ENCODE data around the gene TMEM165. TPM values are rescaled to one million over a fixed set of nuclear protein-coding genes. Genes with fewer than 3 reads are reported as not detected.
"Not testable (repeated sequence)": the region's sequence is repeated elsewhere in the genome, so short reads cannot be mapped to it uniquely, and the experiment has no call there.

The TMEM165 gene
- 59.3 TPM for polyA plus RNA-seq
- long read RNA-seq, donor 1, transcript TMEM165-201 (6 exons, 1,928 nt), result major isoform, 10 of 10 reads
- long read RNA-seq, donor 1, partial matches to known transcripts, result 0 of 10 reads
- long read RNA-seq, donor 1, other reads (novel, unspliced or antisense), result 0 of 10 reads
- long read RNA-seq, donor 2, transcript TMEM165-201 (6 exons, 1,928 nt), result major isoform, 16 of 33 reads
- long read RNA-seq, donor 2, partial matches to known transcripts, result 16 of 33 reads
- long read RNA-seq, donor 2, other reads (novel, unspliced or antisense), result 0 of 33 reads
- long read RNA-seq, donor 3, transcript TMEM165-201 (6 exons, 1,928 nt), result major isoform, 33 of 86 reads
- long read RNA-seq, donor 3, partial matches to known transcripts, result 50 of 86 reads
- long read RNA-seq, donor 3, other reads (novel, unspliced or antisense), result 0 of 86 reads
- long read RNA-seq, donor 4, partial matches to known transcripts, result 0 of 1 reads
- long read RNA-seq, donor 4, other reads (novel, unspliced or antisense), result 0 of 1 reads
- long read RNA-seq, donor 5, transcript TMEM165-201 (6 exons, 1,928 nt), result major isoform, 13 of 13 reads
- long read RNA-seq, donor 5, partial matches to known transcripts, result 0 of 13 reads
- long read RNA-seq, donor 5, other reads (novel, unspliced or antisense), result 0 of 13 reads
- long read RNA-seq, donor 6, transcript TMEM165-201 (6 exons, 1,928 nt), result major isoform, 21 of 22 reads
- long read RNA-seq, donor 6, partial matches to known transcripts, result 0 of 22 reads
- long read RNA-seq, donor 6, other reads (novel, unspliced or antisense), result 0 of 22 reads
- long read RNA-seq, donor 7, transcript TMEM165-201 (6 exons, 1,928 nt), result major isoform, 10 of 22 reads
- long read RNA-seq, donor 7, partial matches to known transcripts, result 12 of 22 reads
- long read RNA-seq, donor 7, other reads (novel, unspliced or antisense), result 0 of 22 reads
- long read RNA-seq, donor 8, transcript TMEM165-201 (6 exons, 1,928 nt), result major isoform, 18 of 21 reads
- long read RNA-seq, donor 8, partial matches to known transcripts, result 0 of 21 reads
- long read RNA-seq, donor 8, other reads (novel, unspliced or antisense), result 0 of 21 reads
- long read RNA-seq, donor 9, transcript TMEM165-201 (6 exons, 1,928 nt), result major isoform, 17 of 21 reads
- long read RNA-seq, donor 9, partial matches to known transcripts, result 0 of 21 reads
- long read RNA-seq, donor 9, other reads (novel, unspliced or antisense), result 0 of 21 reads
- long read RNA-seq, donor 10, transcript TMEM165-201 (6 exons, 1,928 nt), result major isoform, 30 of 56 reads
- long read RNA-seq, donor 10, partial matches to known transcripts, result 23 of 56 reads
- long read RNA-seq, donor 10, other reads (novel, unspliced or antisense), result 0 of 56 reads
- long read RNA-seq, donor 11, transcript TMEM165-201 (6 exons, 1,928 nt), result major isoform, 16 of 17 reads
- long read RNA-seq, donor 11, partial matches to known transcripts, result 0 of 17 reads
- long read RNA-seq, donor 11, other reads (novel, unspliced or antisense), result 0 of 17 reads

DNA sequence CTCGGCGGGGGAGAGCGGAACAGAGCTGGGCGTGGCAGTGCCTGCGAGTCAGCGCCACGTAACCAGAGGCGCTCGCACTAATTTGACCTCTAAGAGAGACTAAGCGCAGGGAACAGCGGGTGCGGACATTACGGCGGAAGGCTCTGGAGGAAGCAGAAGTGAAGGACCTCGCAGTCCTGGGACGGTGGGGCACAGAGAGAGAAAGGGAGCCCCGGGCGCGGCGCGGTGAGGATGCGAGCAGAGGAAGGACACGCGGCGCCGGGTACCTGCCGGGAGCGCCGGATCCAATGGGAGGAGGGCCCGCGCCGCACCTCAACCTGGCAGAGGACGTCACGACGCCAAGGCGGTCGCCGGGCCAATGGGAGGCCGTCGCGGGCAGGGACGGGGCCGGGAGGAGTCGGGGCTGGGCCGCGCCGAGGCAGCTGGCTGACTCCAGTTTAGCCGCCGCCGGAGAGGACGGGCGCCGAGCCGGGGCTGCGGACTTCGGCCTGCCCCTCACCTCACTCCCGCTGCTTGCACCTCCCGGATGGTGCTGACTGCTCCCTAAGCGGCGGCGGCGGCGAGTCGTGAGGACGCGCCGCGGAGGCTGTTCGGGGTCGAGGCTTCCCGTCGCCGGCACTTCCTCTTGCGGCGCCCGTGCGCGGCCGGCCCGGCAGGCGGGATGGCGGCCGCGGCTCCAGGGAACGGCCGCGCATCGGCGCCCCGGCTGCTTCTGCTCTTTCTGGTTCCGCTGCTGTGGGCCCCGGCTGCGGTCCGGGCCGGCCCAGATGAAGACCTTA, at the start of gene TMEM165:
Gene TMEM165 (plus strand): TSS at position 429 of the 779 bp plus-strand sequence. CDS start 233 bp downstream, at position 662.
- Histone ChIP-seq H3K27ac (ENCODE audit: low read length) (peak within 1 kb of the TSS; percentile 90), H3K27me3 (ENCODE audit: control insufficient read depth, insufficient read depth, low read length) (no peaks in the 10 kb centered on the region), H3K36me3 (ENCODE audit: control insufficient read depth, insufficient read depth, low read length) (no peaks in the 10 kb centered on the region), H3K9me3 (ENCODE audit: control insufficient read depth, low read depth, low read length) (no peaks in the 10 kb centered on the region), H3K4me1 (ENCODE audit: control insufficient read depth, insufficient read depth, low read length) (peaks cover 20% of the 10 kb centered on the region), H3K4me3 (ENCODE audit: low read length) (peak within 1 kb of the TSS; percentile 59)
- WGBS (ENCODE audit: insufficient coverage, low lambda C conversion rate), result no CpG with 5 or more reads among the region's 95 CpGs
- DNase-seq, result peak; percentile 94 to 97

- no CpG with 5 or more reads among the region's 95 CpGs for WGBS (ENCODE audit: insufficient coverage, low lambda C conversion rate)
- H3K9me3 ChIP-seq (ENCODE audit: control insufficient read depth, low read depth, low read length), result no peaks in the 10 kb centered on the region
- no peaks in the 10 kb centered on the region for H3K36me3 ChIP-seq (ENCODE audit: control insufficient read depth, insufficient read depth, low read length)
- H3K4me3 ChIP-seq (ENCODE audit: low read length), result peak within 1 kb of the TSS; percentile 73
- peak; percentile 70 to 89 for DNase-seq
- H3K27me3 ChIP-seq (ENCODE audit: control insufficient read depth, insufficient read depth, low read length), result no peaks in the 10 kb centered on the region
- peak within 1 kb of the TSS; percentile 86 for H3K27ac ChIP-seq (ENCODE audit: low read length)
- no peaks in the 10 kb centered on the region for H3K4me1 ChIP-seq (ENCODE audit: control insufficient read depth, insufficient read depth, low read length)
Measured at GRCh38 chr4:55345980-55346850, 49.5 kb upstream of the TMEM165 start, which contains the start of gene SRD5A3. Gene SRD5A3, plus strand, starts transcription at chr4:55346242. Its CDS starts 95 bp downstream, at chr4:55346337.

DNA sequence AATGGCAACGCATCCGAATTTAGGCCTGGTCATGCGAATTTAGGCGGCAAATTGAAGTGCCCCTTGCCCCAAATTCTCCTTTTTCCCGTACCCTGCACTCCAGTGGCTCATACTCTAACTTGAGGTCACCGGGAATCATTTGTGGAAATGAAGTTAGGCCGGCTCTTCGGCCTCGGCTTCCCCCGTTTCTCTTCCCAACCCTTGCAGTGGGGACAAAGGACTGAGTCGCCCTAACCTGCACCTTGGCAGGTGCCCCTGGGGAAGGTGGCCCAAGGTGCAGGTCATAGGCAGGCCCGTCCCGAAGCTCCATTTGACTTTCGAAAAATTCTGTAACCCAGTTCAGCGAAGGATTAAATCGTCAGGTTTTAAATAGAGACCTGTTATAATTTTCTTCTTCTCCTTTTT, 48.9 kb upstream of the TMEM165 start:
- WGBS (ENCODE audit: insufficient coverage, low lambda C conversion rate), result no CpG with 5 or more reads among the region's 16 CpGs
- DNase-seq, result no peak

GRCh38 chr4:55347610-55348228, 48.0 kb upstream of the TMEM165 start:
- Histone ChIP-seq H3K9me3 (ENCODE audit: control insufficient read depth, low read depth, low read length) (no peaks in the 10 kb centered on the region), H3K4me1 (ENCODE audit: control insufficient read depth, insufficient read depth, low read length) (no peaks in the 10 kb centered on the region), H3K27me3 (ENCODE audit: control insufficient read depth, insufficient read depth, low read length) (no peaks in the 10 kb centered on the region), H3K36me3 (ENCODE audit: control insufficient read depth, insufficient read depth, low read length) (no peaks in the 10 kb centered on the region), H3K4me3 (ENCODE audit: low read length) (no peak overlapping the region), H3K27ac (ENCODE audit: low read length) (no peak overlapping the region)
- 100% methylated on average over 2 of the region's 3 CpGs for whole genome bisulfite sequencing (ENCODE audit: insufficient coverage, low lambda C conversion rate)
- DNase-seq, result peak in 1 of 2 donors; percentile 29

More for the DNA sequence above, 48.9 kb upstream of the TMEM165 start:
- no peaks in the 10 kb centered on the region for H3K36me3 ChIP-seq (ENCODE audit: control insufficient read depth, insufficient read depth, low read length)
- H3K4me3 ChIP-seq (ENCODE audit: low read length), result peak overlapping the region; percentile 73
- H3K27ac ChIP-seq (ENCODE audit: low read length), result peak overlapping the region; percentile 86
- H3K27me3 ChIP-seq (ENCODE audit: control insufficient read depth, insufficient read depth, low read length), result no peaks in the 10 kb centered on the region
- H3K4me1 ChIP-seq (ENCODE audit: control insufficient read depth, insufficient read depth, low read length), result no peaks in the 10 kb centered on the region
- no peaks in the 10 kb centered on the region for H3K9me3 ChIP-seq (ENCODE audit: control insufficient read depth, low read depth, low read length)

GRCh38 chr4:55348466-55348865, 47.3 kb upstream of the TMEM165 start:
- no peaks in the 10 kb centered on the region for H3K9me3 ChIP-seq (ENCODE audit: control insufficient read depth, low read depth, low read length)
- no peak for DNase-seq
- 100% methylated on average over 2 of the region's 3 CpGs for whole genome bisulfite sequencing (ENCODE audit: insufficient coverage, low lambda C conversion rate)
- H3K36me3 ChIP-seq (ENCODE audit: control insufficient read depth, insufficient read depth, low read length), result no peaks in the 10 kb centered on the region
- no peaks in the 10 kb centered on the region for H3K4me1 ChIP-seq (ENCODE audit: control insufficient read depth, insufficient read depth, low read length)
- no peak overlapping the region for H3K4me3 ChIP-seq (ENCODE audit: low read length)
- no peaks in the 10 kb centered on the region for H3K27me3 ChIP-seq (ENCODE audit: control insufficient read depth, insufficient read depth, low read length)
- H3K27ac ChIP-seq (ENCODE audit: low read length), result no peak overlapping the region

DNA sequence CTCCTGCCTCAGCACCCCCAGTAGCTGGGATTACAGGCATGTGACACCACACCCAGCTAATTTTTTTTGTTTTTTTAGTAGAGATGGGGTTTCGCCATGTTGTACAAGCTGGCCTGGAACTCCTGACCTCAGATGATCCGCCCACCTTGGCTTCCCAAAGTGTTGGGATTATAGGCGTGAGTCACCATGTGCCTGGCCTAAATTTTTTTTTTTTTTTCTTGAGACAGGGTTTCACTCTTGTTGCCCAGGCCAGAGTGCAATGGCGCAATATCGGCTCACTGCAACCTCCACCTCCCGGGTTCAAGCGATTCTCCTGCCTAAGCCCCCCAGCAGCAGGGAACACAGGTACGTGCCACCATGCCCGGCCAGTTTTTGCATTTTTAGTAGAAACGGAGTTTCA, 44.9 kb upstream of the TMEM165 start:
- not testable (repeated sequence) for DNase-seq; H3K27me3 ChIP-seq (ENCODE audit: control insufficient read depth, insufficient read depth, low read length); H3K4me1 ChIP-seq (ENCODE audit: control insufficient read depth, insufficient read depth, low read length); H3K27ac ChIP-seq (ENCODE audit: low read length); H3K4me3 ChIP-seq (ENCODE audit: low read length); H3K9me3 ChIP-seq (ENCODE audit: control insufficient read depth, low read depth, low read length); H3K36me3 ChIP-seq (ENCODE audit: control insufficient read depth, insufficient read depth, low read length)
- WGBS (ENCODE audit: insufficient coverage, low lambda C conversion rate), result no CpG with 5 or more reads among the region's 10 CpGs

GRCh38 chr4:55351824-55352223, 43.9 kb upstream of the TMEM165 start:
- Histone ChIP-seq H3K4me1 (ENCODE audit: control insufficient read depth, insufficient read depth, low read length) (no peaks in the 10 kb centered on the region), H3K27me3 (ENCODE audit: control insufficient read depth, insufficient read depth, low read length) (no peaks in the 10 kb centered on the region), H3K27ac (ENCODE audit: low read length) (no peak overlapping the region), H3K36me3 (ENCODE audit: control insufficient read depth, insufficient read depth, low read length) (peaks cover 3% of the 10 kb centered on the region), H3K9me3 (ENCODE audit: control insufficient read depth, low read depth, low read length) (no peaks in the 10 kb centered on the region), H3K4me3 (ENCODE audit: low read length) (no peak overlapping the region)
- DNase-seq, result no peak

DNA sequence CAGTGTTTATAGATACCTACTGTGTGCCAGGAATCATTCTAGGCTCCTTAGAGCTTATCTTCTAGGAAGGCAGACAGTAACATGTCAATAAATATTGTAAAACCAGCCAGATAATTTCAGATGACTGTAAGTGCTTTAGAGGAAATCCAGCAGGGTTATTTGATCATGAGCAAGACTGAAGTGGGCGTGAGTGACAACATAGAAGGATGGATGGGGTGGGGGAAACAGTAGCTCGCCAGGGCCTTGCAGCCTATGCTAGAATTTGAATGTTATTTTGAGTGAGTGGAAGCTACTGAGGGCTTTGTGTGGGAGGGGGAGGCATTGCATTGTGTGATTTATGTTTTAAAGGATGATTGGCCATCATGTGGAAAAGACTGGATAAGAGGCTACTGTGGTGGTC, 43.0 kb upstream of the TMEM165 start:
- Histone ChIP-seq H3K4me3 (ENCODE audit: low read length) (no peak overlapping the region), H3K27ac (ENCODE audit: low read length) (no peak overlapping the region), H3K27me3 (ENCODE audit: control insufficient read depth, insufficient read depth, low read length) (no peaks in the 10 kb centered on the region), H3K4me1 (ENCODE audit: control insufficient read depth, insufficient read depth, low read length) (no peaks in the 10 kb centered on the region), H3K36me3 (ENCODE audit: control insufficient read depth, insufficient read depth, low read length) (peaks cover 3% of the 10 kb centered on the region), H3K9me3 (ENCODE audit: control insufficient read depth, low read depth, low read length) (no peaks in the 10 kb centered on the region)
- no peak for DNase-seq
- WGBS (ENCODE audit: insufficient coverage, low lambda C conversion rate), result 100% methylated on average over 1 of the region's 2 CpGs

Measured in large intestine (tissue), 12 donors.